OCI-LY3 (cell line): ENCODE measurements around the gene DPY30.

Source experiments
- H2AFZ ChIP-seq: fragments of 200-600, 300-600 bp; shearing (Covaris generic); 2 replicates; pipeline ENCODE4 v1.6.0; 2014; ENCODE audit warnings: antibody characterized with exemption, low read depth, low read length
- H3K27ac ChIP-seq: fragments of 200-600, 300-600 bp; sonication (generic); 2 replicates; pipeline ENCODE4 v1.5.1; 2014; ENCODE audit warnings: mild to moderate bottlenecking, low read length, moderate library complexity, mixed read lengths
- H3K27me3 ChIP-seq: fragments of 200-600, 300-600 bp; sonication (generic); 2 replicates; pipeline ENCODE4 v1.6.1; 2014; ENCODE audit warnings: low read depth, low read length, mixed read lengths
- H3K36me3 ChIP-seq: fragments of 200-600, 300-600 bp; sonication (generic); replicated peaks from 2 replicates; pipeline ENCODE3; 2014; ENCODE audit warnings: low read depth, low read length, mixed read lengths
- H3K4me1 ChIP-seq: fragments of 300-600, 200-600 bp; sonication (generic); 2 replicates; pipeline ENCODE4 v1.6.1; 2014; ENCODE audit warnings: low read length, mixed read lengths
- H3K4me2 ChIP-seq: fragments of 200-600, 300-600 bp; sonication (generic); 2 replicates; pipeline ENCODE4 v1.6.1; 2014; ENCODE audit warnings: low read length, mixed read lengths
- H3K4me3 ChIP-seq: fragments of 300-600, 200-600 bp; sonication (generic); 2 replicates; pipeline ENCODE4 v1.5.1; 2014; ENCODE audit warnings: antibody characterized with exemption, mild to moderate bottlenecking, low read length, moderate library complexity
- H3K79me2 ChIP-seq: fragments of 300-600, 200-600 bp; shearing (Covaris generic); 2 replicates; pipeline ENCODE4 v1.6.1; 2014; ENCODE audit warnings: mild to moderate bottlenecking, low read length, mixed read lengths
- H3K9ac ChIP-seq: fragments of 300-600, 200-600 bp; shearing (Covaris generic); 2 replicates; pipeline ENCODE4 v1.6.0; 2014; ENCODE audit warnings: mild to moderate bottlenecking, low read length, moderate library complexity
- H3K9me3 ChIP-seq: fragments of 200-600, 300-600 bp; shearing (Covaris generic); 2 replicates; pipeline ENCODE4 v1.6.1; 2014; ENCODE audit warnings: low read length, mixed read lengths; ENCODE audit not compliant: insufficient read depth
- H4K20me1 ChIP-seq: fragments of 200-600, 300-600 bp; sonication (generic); 2 replicates; pipeline ENCODE4 v1.6.1; 2016; ENCODE audit warnings: low read length, mixed read lengths; ENCODE audit not compliant: insufficient read depth
- CTCF ChIP-seq: fragments of 200-600, 300-600 bp; sonication (generic); IDR thresholded peaks from 2 replicates; pipeline ENCODE4 v1.5.1; 2014; ENCODE audit warnings: antibody characterized with exemption, low read length, low read depth
- EZH2phosphoT487 ChIP-seq: fragments of 200-600 bp; shearing (Covaris generic); IDR thresholded peaks from 2 replicates; pipeline ENCODE4 v1.6.1; 2018; ENCODE audit warnings: antibody characterized with exemption, mixed run types, low read depth

DPY30 gene

DNA sequence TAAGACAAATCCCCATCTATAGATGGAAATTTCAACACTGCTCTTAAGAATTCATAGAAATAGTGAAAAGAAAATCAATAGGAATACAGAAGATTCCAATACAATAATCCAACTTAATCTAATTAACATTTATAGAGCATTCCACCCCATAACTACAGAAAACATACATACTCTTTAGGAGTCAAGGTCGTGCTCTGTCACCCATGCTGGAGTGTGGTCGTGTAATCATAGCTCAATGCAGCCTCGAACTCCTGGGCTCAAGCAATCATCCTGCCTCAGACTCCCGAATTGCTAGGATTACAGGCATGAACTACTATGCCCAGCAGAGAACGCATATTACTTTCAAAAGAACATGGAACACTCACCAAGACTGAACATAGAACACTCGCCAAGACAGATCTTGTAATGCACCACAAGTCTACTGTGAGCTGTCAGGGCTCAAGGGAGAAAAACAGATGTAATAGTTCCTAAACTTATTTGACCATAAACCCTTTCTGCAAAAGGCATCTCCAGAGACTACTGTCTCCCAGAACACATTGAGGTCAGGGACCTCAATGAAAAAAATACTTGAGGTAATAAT is 42.9 kb downstream of the DPY30 start:
- Histone ChIP-seq H3K4me2 (no peak overlapping the region), H2AFZ (no peak overlapping the region), H4K20me1 (peaks cover 43% of the 10 kb centered on the region), H3K9ac (no peak overlapping the region), H3K4me1 (no peaks in the 10 kb centered on the region), H3K9me3 (no peaks in the 10 kb centered on the region), H3K36me3 (peaks cover 3% of the 10 kb centered on the region), H3K79me2 (peaks cover 95% of the 10 kb centered on the region), H3K27me3 (no peaks in the 10 kb centered on the region), H3K27ac (no peak overlapping the region), H3K4me3 (no peak overlapping the region)
- TF ChIP-seq CTCF: no peak
- no peak for TF ChIP-seq EZH2phosphoT487

DNA sequence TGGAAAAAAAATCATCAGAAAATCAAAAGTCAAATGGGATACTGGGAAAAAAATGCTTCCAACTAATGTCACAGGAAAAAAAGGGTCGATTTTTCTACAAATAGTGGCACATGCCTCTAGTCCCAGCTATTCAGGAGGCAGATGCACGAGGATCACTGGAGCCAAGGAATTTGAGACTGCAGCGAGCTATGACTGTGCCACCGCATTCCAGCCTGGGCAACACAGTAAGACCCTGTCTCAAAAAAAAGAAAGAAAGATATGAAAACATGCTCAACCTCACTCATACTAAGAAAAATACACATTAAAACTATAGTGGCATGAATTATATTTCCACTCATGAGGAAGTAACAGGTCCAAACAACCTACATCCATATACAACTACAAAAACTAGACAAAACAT is 46.7 kb downstream of the DPY30 start:
- Histone ChIP-seq H3K4me2 (no peak overlapping the region), H3K9ac (no peak overlapping the region), H3K79me2 (peaks cover 96% of the 10 kb centered on the region), H3K27ac (no peak overlapping the region), H3K27me3 (no peaks in the 10 kb centered on the region), H3K4me3 (no peak overlapping the region), H3K36me3 (peaks cover 3% of the 10 kb centered on the region), H3K4me1 (no peaks in the 10 kb centered on the region), H4K20me1 (peaks cover 35% of the 10 kb centered on the region), H2AFZ (no peak overlapping the region), H3K9me3 (no peaks in the 10 kb centered on the region)
- TF ChIP-seq CTCF (no peak), EZH2phosphoT487 (no peak)

DNA sequence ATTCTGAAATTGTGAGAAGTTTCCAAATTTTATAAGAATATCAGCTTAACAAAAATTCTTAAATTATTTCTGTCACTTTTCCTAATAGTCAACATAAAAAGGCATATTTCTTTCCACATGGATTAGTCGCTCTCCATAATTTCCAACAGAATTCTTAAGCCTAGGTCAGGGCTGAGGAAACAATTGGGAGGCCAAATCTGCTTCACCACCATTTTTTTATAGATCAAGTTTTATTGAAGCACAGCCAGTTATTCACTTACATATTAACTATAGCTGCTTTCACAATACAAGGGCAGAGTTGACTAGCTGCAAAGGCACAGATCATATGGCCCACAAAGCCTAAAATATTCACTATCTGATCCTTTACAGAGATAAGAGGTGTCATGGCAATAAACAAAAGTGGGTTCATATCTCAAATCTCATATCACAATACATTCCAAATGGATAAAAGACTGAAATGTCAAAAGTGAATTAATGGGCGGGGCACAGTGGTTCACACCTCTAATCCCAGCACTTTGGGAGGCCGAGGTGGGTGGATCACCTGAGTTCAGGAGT is 47.5 kb downstream of the DPY30 start:
- Histone ChIP-seq H4K20me1 (peaks cover 34% of the 10 kb centered on the region), H2AFZ (no peak overlapping the region), H3K27me3 (no peaks in the 10 kb centered on the region), H3K4me1 (no peaks in the 10 kb centered on the region), H3K9ac (no peak overlapping the region), H3K4me3 (no peak overlapping the region), H3K9me3 (no peaks in the 10 kb centered on the region), H3K27ac (no peak overlapping the region), H3K79me2 (peaks cover 96% of the 10 kb centered on the region), H3K36me3 (peaks cover 3% of the 10 kb centered on the region), H3K4me2 (no peak overlapping the region)
- TF ChIP-seq CTCF (no peak), EZH2phosphoT487 (no peak)

- no peaks in the 10 kb centered on the region for H3K27me3 ChIP-seq
- TF ChIP-seq CTCF: no peak
- TF ChIP-seq EZH2phosphoT487: no peak
- no peak overlapping the region for H3K27ac ChIP-seq
- H4K20me1 ChIP-seq: peaks cover 33% of the 10 kb centered on the region
- no peak overlapping the region for H2AFZ ChIP-seq
- H3K9ac ChIP-seq: no peak overlapping the region
- no peaks in the 10 kb centered on the region for H3K9me3 ChIP-seq
- H3K4me3 ChIP-seq: no peak overlapping the region
- no peaks in the 10 kb centered on the region for H3K36me3 ChIP-seq
- H3K79me2 ChIP-seq: peaks cover 94% of the 10 kb centered on the region
- no peaks in the 10 kb centered on the region for H3K4me1 ChIP-seq
- no peak overlapping the region for H3K4me2 ChIP-seq
Observed at GRCh38 chr2:31989946-31990345, 49.7 kb downstream of the DPY30 start.
